OCI-LY3 (cell line): ENCODE measurements around the gene NEK2.
"Not testable (repeated sequence)": the region's sequence is repeated elsewhere in the genome, so short reads cannot be mapped to it uniquely, and the experiment has no call there.

Experiments used
- H2AFZ ChIP-seq: fragments of 200-600, 300-600 bp; shearing (Covaris generic); 2 replicates; pipeline ENCODE4 v1.6.0; 2014; ENCODE audit warnings: antibody characterized with exemption, low read depth, low read length
- H3K27ac ChIP-seq: fragments of 200-600, 300-600 bp; sonication (generic); 2 replicates; pipeline ENCODE4 v1.5.1; 2014; ENCODE audit warnings: mild to moderate bottlenecking, low read length, moderate library complexity, mixed read lengths
- H3K27me3 ChIP-seq: fragments of 200-600, 300-600 bp; sonication (generic); 2 replicates; pipeline ENCODE4 v1.6.1; 2014; ENCODE audit warnings: low read depth, low read length, mixed read lengths
- H3K36me3 ChIP-seq: fragments of 200-600, 300-600 bp; sonication (generic); replicated peaks from 2 replicates; pipeline ENCODE3; 2014; ENCODE audit warnings: low read depth, low read length, mixed read lengths
- H3K4me1 ChIP-seq: fragments of 300-600, 200-600 bp; sonication (generic); 2 replicates; pipeline ENCODE4 v1.6.1; 2014; ENCODE audit warnings: low read length, mixed read lengths
- H3K4me2 ChIP-seq: fragments of 200-600, 300-600 bp; sonication (generic); 2 replicates; pipeline ENCODE4 v1.6.1; 2014; ENCODE audit warnings: low read length, mixed read lengths
- H3K4me3 ChIP-seq: fragments of 300-600, 200-600 bp; sonication (generic); 2 replicates; pipeline ENCODE4 v1.5.1; 2014; ENCODE audit warnings: antibody characterized with exemption, mild to moderate bottlenecking, low read length, moderate library complexity
- H3K79me2 ChIP-seq: fragments of 300-600, 200-600 bp; shearing (Covaris generic); 2 replicates; pipeline ENCODE4 v1.6.1; 2014; ENCODE audit warnings: mild to moderate bottlenecking, low read length, mixed read lengths
- H3K9ac ChIP-seq: fragments of 300-600, 200-600 bp; shearing (Covaris generic); 2 replicates; pipeline ENCODE4 v1.6.0; 2014; ENCODE audit warnings: mild to moderate bottlenecking, low read length, moderate library complexity
- H3K9me3 ChIP-seq: fragments of 200-600, 300-600 bp; shearing (Covaris generic); 2 replicates; pipeline ENCODE4 v1.6.1; 2014; ENCODE audit warnings: low read length, mixed read lengths; ENCODE audit not compliant: insufficient read depth
- H4K20me1 ChIP-seq: fragments of 200-600, 300-600 bp; sonication (generic); 2 replicates; pipeline ENCODE4 v1.6.1; 2016; ENCODE audit warnings: low read length, mixed read lengths; ENCODE audit not compliant: insufficient read depth
- CTCF ChIP-seq: fragments of 200-600, 300-600 bp; sonication (generic); IDR thresholded peaks from 2 replicates; pipeline ENCODE4 v1.5.1; 2014; ENCODE audit warnings: antibody characterized with exemption, low read length, low read depth
- EZH2phosphoT487 ChIP-seq: fragments of 200-600 bp; shearing (Covaris generic); IDR thresholded peaks from 2 replicates; pipeline ENCODE4 v1.6.1; 2018; ENCODE audit warnings: antibody characterized with exemption, mixed run types, low read depth

The NEK2 gene

GRCh38 chr1:211628417-211628816 is 47.0 kb downstream of the NEK2 start:
- H3K4me3 ChIP-seq: no peak overlapping the region
- H3K79me2 ChIP-seq: no peaks in the 10 kb centered on the region
- no peaks in the 10 kb centered on the region for H3K9me3 ChIP-seq
- H2AFZ ChIP-seq: no peak overlapping the region
- 0 out of 2 replicates have a peak, but pooled peaks cover 2% of the 10 kb centered on the region for H3K27me3 ChIP-seq
- H3K9ac ChIP-seq: no peak overlapping the region
- TF ChIP-seq CTCF (no peak), EZH2phosphoT487 (no peak)
- H4K20me1 ChIP-seq: no peaks in the 10 kb centered on the region
- no peaks in the 10 kb centered on the region for H3K36me3 ChIP-seq
- H3K27ac ChIP-seq: no peak overlapping the region
- no peaks in the 10 kb centered on the region for H3K4me1 ChIP-seq
- no peak overlapping the region for H3K4me2 ChIP-seq

- TF ChIP-seq EZH2phosphoT487: no peak
- no peak for TF ChIP-seq CTCF
- Histone ChIP-seq H3K36me3 (no peaks in the 10 kb centered on the region), H3K27me3 (0 out of 2 replicates have a peak, but pooled peaks cover 2% of the 10 kb centered on the region), H2AFZ (no peak overlapping the region), H4K20me1 (no peaks in the 10 kb centered on the region), H3K9ac (no peak overlapping the region), H3K4me3 (no peak overlapping the region), H3K27ac (no peak overlapping the region), H3K79me2 (no peaks in the 10 kb centered on the region), H3K9me3 (no peaks in the 10 kb centered on the region), H3K4me1 (no peaks in the 10 kb centered on the region), H3K4me2 (no peak overlapping the region)
These were observed 48.2 kb downstream of the NEK2 start for GRCh38 chr1:211627259-211627658.

GRCh38 chr1:211625866-211626265 is 49.6 kb downstream of the NEK2 start:
- H3K4me3 ChIP-seq, H4K20me1 ChIP-seq, H3K9me3 ChIP-seq, H3K4me1 ChIP-seq, H3K4me2 ChIP-seq, H3K27me3 ChIP-seq, H3K9ac ChIP-seq, H2AFZ ChIP-seq, H3K36me3 ChIP-seq, H3K79me2 ChIP-seq, H3K27ac ChIP-seq: not testable (repeated sequence)

GRCh38 chr1:211625040-211625439 is 50.4 kb downstream of the NEK2 start:
- Histone ChIP-seq H3K4me3 (no peak overlapping the region), H2AFZ (no peak overlapping the region), H3K9ac (no peak overlapping the region), H3K4me1 (no peaks in the 10 kb centered on the region), H3K79me2 (no peaks in the 10 kb centered on the region), H3K9me3 (no peaks in the 10 kb centered on the region), H4K20me1 (no peaks in the 10 kb centered on the region), H3K27me3 (0 out of 2 replicates have a peak, but pooled peaks cover 2% of the 10 kb centered on the region), H3K36me3 (no peaks in the 10 kb centered on the region), H3K27ac (no peak overlapping the region), H3K4me2 (0 out of 2 replicates have a peak overlapping the region, but pooled peaks have one; percentile 2)
- TF ChIP-seq EZH2phosphoT487 (no peak), CTCF (peak; percentile 49)

- Histone ChIP-seq H3K27me3 (0 out of 2 replicates have a peak, but pooled peaks cover 2% of the 10 kb centered on the region), H3K9me3 (no peaks in the 10 kb centered on the region), H3K4me3 (no peak overlapping the region), H2AFZ (no peak overlapping the region), H3K4me1 (no peaks in the 10 kb centered on the region), H4K20me1 (no peaks in the 10 kb centered on the region), H3K27ac (no peak overlapping the region), H3K4me2 (no peak overlapping the region), H3K36me3 (no peaks in the 10 kb centered on the region), H3K79me2 (no peaks in the 10 kb centered on the region), H3K9ac (no peak overlapping the region)
- TF ChIP-seq EZH2phosphoT487: no peak
- TF ChIP-seq CTCF: no peak
These were observed 51.9 kb downstream of the NEK2 start for GRCh38 chr1:211623515-211623914.
